HepG2 (cell line): ENCODE measurements around the gene THBS4. TPM values are rescaled to one million over a fixed set of nuclear protein-coding genes. Genes with fewer than 3 reads are reported as not detected.

Experiments
- ATAC-seq: fragments of 200-7000 bp; cut with Tn5 transposase; 3 replicates; pipeline ENCODE4 v1.9.1; 2020; ENCODE audit warnings: mild to moderate bottlenecking, moderate library complexity
- BruUV-seq: library from RNA; stranded (reverse); fragments of 400-500 nt; replicated peaks from 2 replicates; lab custom pipeline; 2021; lab: Mats Ljungman, UMichigan
- CTCF ChIA-PET: fragments of 300-600 bp; formaldehyde crosslinking; extraction: SDS; loops from one replicate; lab custom pipeline; 2021; ENCODE audit warnings: low total read pairs, inconsistent platforms, low intra/inter-chr PET ratio; lab: Yijun Ruan, JAX
- POLR2A ChIA-PET: fragments of 350-600 bp; sonication (Branson Sonifier 250); formaldehyde crosslinking; loops from one replicate; lab custom pipeline; 2020; ENCODE audit warnings: antibody characterized with exemption, inconsistent platforms; lab: Yijun Ruan, JAX
- DNase-seq: peaks from one replicate; pipeline ENCODE4 v3.0.0-alpha.2; 2015; ENCODE audit warnings: low spot score
- FAIRE-seq: peaks from 3 replicates; lab custom pipeline; 2011; peaks lifted over from hg19 to GRCh38; lab: Jason Lieb, UNC
- H2AFZ ChIP-seq: one replicate; pipeline ENCODE4 v1.6.1; 2011; ENCODE audit warnings: low read length, inconsistent platforms
- H3K27ac ChIP-seq: fragments of 300-600 bp; 3 replicates; pipeline ENCODE4 v1.8.0; 2011; ENCODE audit warnings: mixed run types, mild to moderate bottlenecking, mixed read lengths, low read length, inconsistent platforms; ENCODE audit not compliant: insufficient read depth; ENCODE audit errors: extremely low read length
- H3K27me3 ChIP-seq, 2 experiments: fragments of 200-600 bp in 1 of 2; 2 replicates in 1 of 2; 3 replicates in 1 of 2; pipeline versions ENCODE4 v1.6.0 to v1.8.0; 2011; ENCODE audit warnings: low read length in 2 of 2, mild to moderate bottlenecking in 2 of 2, moderate library complexity in 2 of 2, inconsistent platforms in 1 of 2; ENCODE audit not compliant: insufficient read depth in 2 of 2, control insufficient read depth in 1 of 2
- H3K36me3 ChIP-seq, 2 experiments: fragments of 200-600 bp in 1 of 2; replicated peaks in 1 of 2; 2 replicates in 1 of 2; 3 replicates in 1 of 2; pipeline versions ENCODE4 v1.5.1 to v1.8.0; 2011; ENCODE audit warnings: low read length in 2 of 2, inconsistent platforms in 1 of 2; ENCODE audit not compliant: insufficient read depth in 2 of 2, control insufficient read depth in 1 of 2
- H3K4me1 ChIP-seq: 2 replicates; pipeline ENCODE4 v1.5.1; 2012; ENCODE audit warnings: low read length, inconsistent platforms; ENCODE audit not compliant: insufficient read depth
- H3K4me2 ChIP-seq: 2 replicates; pipeline ENCODE4 v1.6.0; 2011; ENCODE audit warnings: low read depth, low read length, inconsistent platforms
- H3K4me3 ChIP-seq, 3 experiments: fragments of 200-600 bp in 1 of 3; sonication (generic), shearing (Covaris generic) in 1 of 3; replicated peaks in 1 of 3; 2 replicates each; pipeline ENCODE4 v1.5.1; 2011 to 2016; ENCODE audit warnings: low read length in 3 of 3, inconsistent platforms in 2 of 3, low read depth in 2 of 3, mild to moderate bottlenecking in 2 of 3, control low read depth in 1 of 3, mixed read lengths in 1 of 3; ENCODE audit not compliant: insufficient read depth in 1 of 3
- H3K79me2 ChIP-seq: one replicate; pipeline ENCODE4 v1.6.1; 2011; ENCODE audit warnings: low read length, inconsistent platforms; ENCODE audit not compliant: insufficient read depth
- H3K9ac ChIP-seq: 2 replicates; pipeline ENCODE4 v1.6.0; 2011; ENCODE audit warnings: mild to moderate bottlenecking, low read depth, low read length, inconsistent platforms; ENCODE audit not compliant: insufficient read depth
- H3K9me3 ChIP-seq: 2 replicates; pipeline ENCODE4 v1.5.1; 2012; ENCODE audit warnings: mild to moderate bottlenecking, low read length
- H4K20me1 ChIP-seq: 2 replicates; pipeline ENCODE4 v1.6.0; 2011; ENCODE audit warnings: inconsistent platforms, mild to moderate bottlenecking, low read length, moderate library complexity; ENCODE audit not compliant: insufficient read depth
- ARNT ChIP-seq: fragments of 450-650 bp; IDR thresholded peaks from 2 replicates; pipeline ENCODE4 v1.6.1; 2017
- IKZF5 ChIP-seq: IDR thresholded peaks from 2 replicates; pipeline ENCODE4 v1.6.1; 2018; ENCODE audit warnings: missing genetic modification reagents, mild to moderate bottlenecking, missing compliant biosample characterization
- IRX3 ChIP-seq: sonication (generic); formaldehyde crosslinking; IDR thresholded peaks from 2 replicates; pipeline ENCODE4 v1.8.1; 2023; ENCODE audit warnings: mild to moderate bottlenecking, low read depth, missing genetic modification reagents, borderline replicate concordance
- NFE2L1 ChIP-seq: sonication (generic); formaldehyde crosslinking; IDR thresholded peaks from 2 replicates; pipeline ENCODE4 v1.4.0; 2020; ENCODE audit warnings: missing genetic modification reagents, mild to moderate bottlenecking, borderline replicate concordance
- PLRG1 ChIP-seq: fragments of 450-650 bp; conservative IDR thresholded peaks from 2 replicates; pipeline ENCODE4 v1.6.1; 2016
- RARG ChIP-seq: sonication (generic); formaldehyde crosslinking; IDR thresholded peaks from 2 replicates; pipeline ENCODE4 v1.4.0; 2020; ENCODE audit warnings: low read depth, mild to moderate bottlenecking, missing genetic modification reagents
- SMYD3 ChIP-seq: sonication (generic); formaldehyde crosslinking; IDR thresholded peaks from 2 replicates; pipeline ENCODE4 v1.8.1; 2023; ENCODE audit warnings: mild to moderate bottlenecking, missing genetic modification reagents
- ZC3H4 ChIP-seq: sonication (generic); formaldehyde crosslinking; IDR thresholded peaks from 2 replicates; pipeline ENCODE4 v1.4.0; 2020; ENCODE audit warnings: missing genetic modification reagents, borderline replicate concordance
- ZNF331 ChIP-seq: sonication (generic); formaldehyde crosslinking; IDR thresholded peaks from 2 replicates; pipeline ENCODE4 v1.4.0; 2020; ENCODE audit warnings: missing genetic modification reagents
- ZNF468 ChIP-seq: sonication (generic); formaldehyde crosslinking; IDR thresholded peaks from 2 replicates; pipeline ENCODE4 v1.8.0; 2022; ENCODE audit warnings: mild to moderate bottlenecking, moderate library complexity, missing genetic modification reagents
- ZNF878 ChIP-seq: sonication (generic); formaldehyde crosslinking; IDR thresholded peaks from 2 replicates; pipeline ENCODE4 v1.8.1; 2023; ENCODE audit warnings: mild to moderate bottlenecking, missing genetic modification reagents, moderate library complexity
- ZZZ3 ChIP-seq: sonication (generic); formaldehyde crosslinking; IDR thresholded peaks from 2 replicates; pipeline ENCODE4 v1.4.0; 2020; ENCODE audit warnings: missing genetic modification reagents, mild to moderate bottlenecking, borderline replicate concordance
- WGBS: methylation state at CpG from one replicate; pipeline ENCODE4 v1.1.6; 2017; ENCODE audit warnings: low lambda C conversion rate; 5-methylcytosine and 5-hydroxymethylcytosine counted together
- in situ Hi-C: cut with HindIII; loops from 2 replicates; pipeline ENCODE4 v1.10.0; 2017; ENCODE audit warnings: low pct_unique_long_range_greater_than_20kb; ENCODE audit not compliant: extremely low pct_ligation_motif_present
- intact Hi-C: fragments of 100-400 bp; cut with micrococcal nuclease; formaldehyde crosslinking; loops from one replicate; pipeline ENCODE4 v1.10.0; 2022; ENCODE audit not compliant: unreplicated experiment
- polyA plus RNA-seq, 8 experiments: library from polyadenylated mRNA; depleted of rRNA in 3 of 8; stranded (reverse) in 7 of 8; unstranded in 1 of 8; fragments of >200 nt; fragmentation: Illumina TruSeq in 4 of 8; extraction: Trizol in 4 of 8; gene quantifications; 2 replicates each; pipeline versions ENCODE4 v1.2.1 to v1.2.3, GENCODE V29; 2011 to 2016; ENCODE audit warnings: low read depth in 4 of 8, missing spikeins in 1 of 8, mixed read lengths in 1 of 8; ENCODE audit not compliant: insufficient read depth in 1 of 8
- total RNA-seq, 5 experiments: library from RNA; depleted of rRNA; stranded (reverse); fragments of >200 nt; fragmentation: Illumina TruSeq; extraction: Trizol; gene quantifications; 2 replicates each; pipeline ENCODE4 v1.2.3, GENCODE V29; 2016; ENCODE audit warnings: low read depth in 1 of 5
- TF ChIP-seq, protein P1 (sequence below): sonication (generic); formaldehyde crosslinking; IDR thresholded peaks from 2 replicates; pipeline ENCODE4 v1.4.0; 2020; ENCODE audit warnings: missing genetic modification reagents, borderline replicate concordance
- TF ChIP-seq, protein P2 (sequence below): sonication (generic); formaldehyde crosslinking; IDR thresholded peaks from 2 replicates; pipeline ENCODE4 v1.4.0; 2020; ENCODE audit warnings: missing genetic modification reagents, borderline replicate concordance

THBS4 gene
- total and polyA plus RNA-seq, 2 of the 13 experiments (the other 11 are each of a cell fraction or from before 2014, with no cell fraction given), result 0.60 to 1.2 TPM

GRCh38 chr5:80036615-80037014 is 1.5 kb downstream of the THBS4 start:
- BruUV-seq, result no TSS peak
- POLR2A ChIA-PET, result no interaction called here
- FAIRE-seq, result no peak
- Histone ChIP-seq H2AFZ (no peak overlapping the region), H3K36me3 (no peaks in the 10 kb centered on the region), H3K27ac (no peak overlapping the region), H3K79me2 (no peaks in the 10 kb centered on the region), H3K27me3 (peaks cover 0 to 20% of the 10 kb centered on the region in 2 experiments; a peak in 2 of 5 replicates), H3K4me3 (no peak overlapping the region), H3K4me1 (no peaks in the 10 kb centered on the region), H3K9ac (no peak overlapping the region), H4K20me1 (no peaks in the 10 kb centered on the region), H3K4me2 (no peak overlapping the region), H3K9me3 (no peaks in the 10 kb centered on the region)
- intact Hi-C loops (no loop called here), in situ Hi-C loops (no loop called here)
- DNase-seq, result no peak
- WGBS, result 34% methylated on average over 5 of the region's 5 CpGs
- ATAC-seq, result no peak
- CTCF ChIA-PET, result no interaction called here
- TF ChIP-seq ZNF878 (no peak), ARNT (no peak), PLRG1 (no peak)

DNA sequence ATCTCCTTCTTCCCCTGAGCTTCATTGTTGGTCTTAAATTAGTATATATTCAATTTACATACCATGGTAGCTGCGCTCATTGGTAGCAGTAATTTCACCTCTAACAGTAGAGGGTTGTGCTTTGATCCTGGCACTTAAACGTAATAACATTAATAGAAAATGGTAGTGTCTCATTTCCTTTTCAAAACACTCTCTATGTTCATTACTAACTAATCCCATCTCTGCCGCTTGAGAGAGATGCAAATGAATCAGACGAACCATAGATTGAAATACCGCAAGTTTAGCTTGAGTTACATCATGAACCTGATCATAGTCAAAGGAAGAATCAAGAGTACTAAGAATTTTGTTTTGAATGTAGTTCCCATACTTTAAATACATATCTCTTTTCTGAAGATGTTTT is 2.2 kb downstream of the THBS4 start:
- Histone ChIP-seq H3K36me3 (no peaks in the 10 kb centered on the region), H4K20me1 (no peaks in the 10 kb centered on the region), H3K4me3 (no peak overlapping the region), H3K79me2 (no peaks in the 10 kb centered on the region), H3K27ac (no peak overlapping the region), H3K27me3 (peaks cover 0 to 20% of the 10 kb centered on the region in 2 experiments; a peak in 2 of 5 replicates), H3K4me1 (no peaks in the 10 kb centered on the region), H3K9me3 (no peaks in the 10 kb centered on the region), H2AFZ (no peak overlapping the region), H3K4me2 (no peak overlapping the region), H3K9ac (no peak overlapping the region)
- in situ Hi-C loops, result no loop called here
- ATAC-seq, result no peak
- FAIRE-seq, result no peak
- no TSS peak for BruUV-seq
- ChIA-PET POLR2A (no interaction called here), CTCF (no interaction called here)
- intact Hi-C loops, result no loop called here
- 44% methylated on average over 5 of the region's 5 CpGs for WGBS
- DNase-seq, result no peak
- TF ChIP-seq ZZZ3 (CRISPR knock-in tag), result no peak
- TF ChIP-seq, protein P1, sequence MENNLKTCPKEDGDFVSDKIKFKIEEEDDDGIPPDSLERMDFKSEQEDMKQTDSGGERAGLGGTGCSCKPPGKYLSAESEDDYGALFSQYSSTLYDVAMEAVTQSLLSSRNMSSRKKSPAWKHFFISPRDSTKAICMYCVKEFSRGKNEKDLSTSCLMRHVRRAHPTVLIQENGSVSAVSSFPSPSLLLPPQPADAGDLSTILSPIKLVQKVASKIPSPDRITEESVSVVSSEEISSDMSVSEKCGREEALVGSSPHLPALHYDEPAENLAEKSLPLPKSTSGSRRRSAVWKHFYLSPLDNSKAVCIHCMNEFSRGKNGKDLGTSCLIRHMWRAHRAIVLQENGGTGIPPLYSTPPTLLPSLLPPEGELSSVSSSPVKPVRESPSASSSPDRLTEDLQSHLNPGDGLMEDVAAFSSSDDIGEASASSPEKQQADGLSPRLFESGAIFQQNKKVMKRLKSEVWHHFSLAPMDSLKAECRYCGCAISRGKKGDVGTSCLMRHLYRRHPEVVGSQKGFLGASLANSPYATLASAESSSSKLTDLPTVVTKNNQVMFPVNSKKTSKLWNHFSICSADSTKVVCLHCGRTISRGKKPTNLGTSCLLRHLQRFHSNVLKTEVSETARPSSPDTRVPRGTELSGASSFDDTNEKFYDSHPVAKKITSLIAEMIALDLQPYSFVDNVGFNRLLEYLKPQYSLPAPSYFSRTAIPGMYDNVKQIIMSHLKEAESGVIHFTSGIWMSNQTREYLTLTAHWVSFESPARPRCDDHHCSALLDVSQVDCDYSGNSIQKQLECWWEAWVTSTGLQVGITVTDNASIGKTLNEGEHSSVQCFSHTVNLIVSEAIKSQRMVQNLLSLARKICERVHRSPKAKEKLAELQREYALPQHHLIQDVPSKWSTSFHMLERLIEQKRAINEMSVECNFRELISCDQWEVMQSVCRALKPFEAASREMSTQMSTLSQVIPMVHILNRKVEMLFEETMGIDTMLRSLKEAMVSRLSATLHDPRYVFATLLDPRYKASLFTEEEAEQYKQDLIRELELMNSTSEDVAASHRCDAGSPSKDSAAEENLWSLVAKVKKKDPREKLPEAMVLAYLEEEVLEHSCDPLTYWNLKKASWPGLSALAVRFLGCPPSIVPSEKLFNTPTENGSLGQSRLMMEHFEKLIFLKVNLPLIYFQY (CRISPR knock-in tag), result no peak
- TF ChIP-seq ZNF468 (CRISPR knock-in tag), result no peak
- no peak for TF ChIP-seq IRX3 (CRISPR knock-in tag)
- TF ChIP-seq, protein P2, sequence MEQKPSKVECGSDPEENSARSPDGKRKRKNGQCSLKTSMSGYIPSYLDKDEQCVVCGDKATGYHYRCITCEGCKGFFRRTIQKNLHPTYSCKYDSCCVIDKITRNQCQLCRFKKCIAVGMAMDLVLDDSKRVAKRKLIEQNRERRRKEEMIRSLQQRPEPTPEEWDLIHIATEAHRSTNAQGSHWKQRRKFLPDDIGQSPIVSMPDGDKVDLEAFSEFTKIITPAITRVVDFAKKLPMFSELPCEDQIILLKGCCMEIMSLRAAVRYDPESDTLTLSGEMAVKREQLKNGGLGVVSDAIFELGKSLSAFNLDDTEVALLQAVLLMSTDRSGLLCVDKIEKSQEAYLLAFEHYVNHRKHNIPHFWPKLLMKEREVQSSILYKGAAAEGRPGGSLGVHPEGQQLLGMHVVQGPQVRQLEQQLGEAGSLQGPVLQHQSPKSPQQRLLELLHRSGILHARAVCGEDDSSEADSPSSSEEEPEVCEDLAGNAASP (CRISPR knock-in tag), result no peak
- TF ChIP-seq ZNF331, result no peak
- TF ChIP-seq RARG (CRISPR knock-in tag), result no peak
- TF ChIP-seq IKZF5 (CRISPR knock-in tag), result no peak
- no peak for TF ChIP-seq SMYD3
- no peak for TF ChIP-seq ZC3H4
- TF ChIP-seq NFE2L1 (CRISPR knock-in tag), result no peak
